Mucosa of stomach (tissue), 1 donor: Measurements from ENCODE around the gene ACAD8.

Experiments used
- H3K27me3 ChIP-seq: one replicate; pipeline ENCODE4 v1.7.0; 2013; ENCODE audit warnings: mild to moderate bottlenecking, low read length; ENCODE audit not compliant: control insufficient read depth, insufficient read depth
- H3K36me3 ChIP-seq: one replicate; pipeline ENCODE4 v1.7.0; 2013; ENCODE audit warnings: low read length; ENCODE audit not compliant: control insufficient read depth, insufficient read depth
- H3K4me1 ChIP-seq: one replicate; pipeline ENCODE4 v1.7.0; 2013; ENCODE audit warnings: mild to moderate bottlenecking, low read length; ENCODE audit not compliant: control insufficient read depth, insufficient read depth
- H3K4me3 ChIP-seq: one replicate; pipeline ENCODE4 v1.7.0; 2013; ENCODE audit warnings: low read length
- H3K9ac ChIP-seq: one replicate; pipeline ENCODE4 v1.7.0; 2013; ENCODE audit warnings: mild to moderate bottlenecking, low read length, moderate library complexity
- H3K9me3 ChIP-seq: one replicate; pipeline ENCODE4 v1.7.0; 2013; ENCODE audit warnings: mild to moderate bottlenecking, low read length, moderate library complexity; ENCODE audit not compliant: control insufficient read depth
- donor health status: Pancreatic carcinoma.

The ACAD8 gene

GRCh38 chr11:134288486-134288885 is 35.1 kb downstream of the ACAD8 start:
- no peaks in the 10 kb centered on the region for H3K36me3 ChIP-seq
- no peak overlapping the region for H3K9ac ChIP-seq
- H3K4me1 ChIP-seq, result no peaks in the 10 kb centered on the region
- H3K27me3 ChIP-seq, result no peaks in the 10 kb centered on the region
- H3K4me3 ChIP-seq, result no peak overlapping the region
- H3K9me3 ChIP-seq, result no peaks in the 10 kb centered on the region

GRCh38 chr11:134289167-134289566 is 35.8 kb downstream of the ACAD8 start:
- Histone ChIP-seq H3K9me3 (no peaks in the 10 kb centered on the region), H3K9ac (no peak overlapping the region), H3K27me3 (no peaks in the 10 kb centered on the region), H3K4me1 (no peaks in the 10 kb centered on the region), H3K36me3 (no peaks in the 10 kb centered on the region), H3K4me3 (no peak overlapping the region)

DNA sequence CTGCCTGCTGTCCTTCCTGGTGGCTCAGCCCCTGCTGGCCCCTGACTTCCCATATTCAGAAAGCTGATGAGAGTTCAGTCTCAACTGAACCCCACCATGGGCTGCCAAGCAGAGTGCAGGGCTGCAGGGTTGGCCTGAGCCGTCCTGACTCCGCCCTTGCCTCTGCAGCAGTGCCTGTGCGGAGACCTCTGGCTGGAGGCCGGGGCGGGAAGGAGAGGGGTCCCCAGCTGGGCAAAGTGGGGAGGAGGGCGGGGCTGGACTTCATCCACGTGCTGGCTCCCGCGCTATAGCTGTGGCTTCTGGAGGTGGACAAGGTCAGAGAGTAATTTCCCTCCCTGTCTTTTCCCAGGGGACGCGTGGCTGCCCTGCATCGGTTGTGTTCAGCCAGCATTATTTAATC is 36.4 kb downstream of the ACAD8 start:
- no peaks in the 10 kb centered on the region for H3K27me3 ChIP-seq
- H3K4me3 ChIP-seq, result no peak overlapping the region
- H3K9me3 ChIP-seq, result no peaks in the 10 kb centered on the region
- no peak overlapping the region for H3K9ac ChIP-seq
- no peaks in the 10 kb centered on the region for H3K36me3 ChIP-seq
- no peaks in the 10 kb centered on the region for H3K4me1 ChIP-seq

- H3K4me1 ChIP-seq, result no peaks in the 10 kb centered on the region
- no peaks in the 10 kb centered on the region for H3K36me3 ChIP-seq
- H3K9ac ChIP-seq, result no peak overlapping the region
- H3K27me3 ChIP-seq, result no peaks in the 10 kb centered on the region
- H3K9me3 ChIP-seq, result no peaks in the 10 kb centered on the region
- no peak overlapping the region for H3K4me3 ChIP-seq
Observed at GRCh38 chr11:134290646-134291045, 37.3 kb downstream of the ACAD8 start.

GRCh38 chr11:134291196-134291595 is 37.8 kb downstream of the ACAD8 start:
- Histone ChIP-seq H3K9ac (no peak overlapping the region), H3K36me3 (no peaks in the 10 kb centered on the region), H3K27me3 (no peaks in the 10 kb centered on the region), H3K4me1 (no peaks in the 10 kb centered on the region), H3K9me3 (no peaks in the 10 kb centered on the region), H3K4me3 (no peak overlapping the region)

DNA sequence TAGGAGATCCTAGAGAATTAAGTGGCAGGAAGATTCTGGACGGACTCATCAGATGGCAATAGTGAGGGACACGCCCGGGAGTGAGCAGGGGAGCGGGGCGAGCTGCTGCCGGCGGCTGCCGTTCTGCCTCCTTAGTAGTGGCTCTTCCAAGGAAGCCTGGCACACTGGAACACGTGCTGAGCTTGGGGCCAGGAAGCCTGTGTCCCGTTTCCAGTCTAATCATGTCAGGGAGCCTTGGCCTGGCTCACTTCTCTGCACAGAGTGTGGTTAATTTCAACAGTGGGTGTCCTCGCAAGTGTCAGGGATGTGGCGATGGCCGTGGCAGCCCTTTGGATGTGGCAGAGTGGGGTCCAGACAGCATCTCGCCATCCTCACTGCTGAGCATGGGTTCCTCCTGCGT is 39.3 kb downstream of the ACAD8 start:
- Histone ChIP-seq H3K9ac (no peak overlapping the region), H3K4me3 (no peak overlapping the region), H3K9me3 (no peaks in the 10 kb centered on the region), H3K36me3 (no peaks in the 10 kb centered on the region), H3K27me3 (no peaks in the 10 kb centered on the region), H3K4me1 (no peaks in the 10 kb centered on the region)

- H3K4me3 ChIP-seq, result no peak overlapping the region
- H3K9ac ChIP-seq, result no peak overlapping the region
- H3K4me1 ChIP-seq, result no peaks in the 10 kb centered on the region
- no peaks in the 10 kb centered on the region for H3K27me3 ChIP-seq
- no peaks in the 10 kb centered on the region for H3K9me3 ChIP-seq
- no peaks in the 10 kb centered on the region for H3K36me3 ChIP-seq
Observed at GRCh38 chr11:134293119-134294113, 40.0 kb downstream of the ACAD8 start.

GRCh38 chr11:134294664-134295063 is 41.3 kb downstream of the ACAD8 start:
- no peak overlapping the region for H3K4me3 ChIP-seq
- no peaks in the 10 kb centered on the region for H3K4me1 ChIP-seq
- no peaks in the 10 kb centered on the region for H3K27me3 ChIP-seq
- H3K9ac ChIP-seq, result no peak overlapping the region
- H3K36me3 ChIP-seq, result no peaks in the 10 kb centered on the region
- H3K9me3 ChIP-seq, result no peaks in the 10 kb centered on the region

- no peaks in the 10 kb centered on the region for H3K27me3 ChIP-seq
- no peaks in the 10 kb centered on the region for H3K9me3 ChIP-seq
- no peak overlapping the region for H3K4me3 ChIP-seq
- no peak overlapping the region for H3K9ac ChIP-seq
- no peaks in the 10 kb centered on the region for H3K4me1 ChIP-seq
- H3K36me3 ChIP-seq, result no peaks in the 10 kb centered on the region
Observed at GRCh38 chr11:134312223-134312622, 58.9 kb downstream of the ACAD8 start.

GRCh38 chr11:134312807-134313206 is 59.4 kb downstream of the ACAD8 start:
- H3K9me3 ChIP-seq, result no peaks in the 10 kb centered on the region
- H3K4me3 ChIP-seq, result no peak overlapping the region
- H3K4me1 ChIP-seq, result no peaks in the 10 kb centered on the region
- H3K36me3 ChIP-seq, result no peaks in the 10 kb centered on the region
- H3K27me3 ChIP-seq, result no peaks in the 10 kb centered on the region
- H3K9ac ChIP-seq, result no peak overlapping the region

DNA sequence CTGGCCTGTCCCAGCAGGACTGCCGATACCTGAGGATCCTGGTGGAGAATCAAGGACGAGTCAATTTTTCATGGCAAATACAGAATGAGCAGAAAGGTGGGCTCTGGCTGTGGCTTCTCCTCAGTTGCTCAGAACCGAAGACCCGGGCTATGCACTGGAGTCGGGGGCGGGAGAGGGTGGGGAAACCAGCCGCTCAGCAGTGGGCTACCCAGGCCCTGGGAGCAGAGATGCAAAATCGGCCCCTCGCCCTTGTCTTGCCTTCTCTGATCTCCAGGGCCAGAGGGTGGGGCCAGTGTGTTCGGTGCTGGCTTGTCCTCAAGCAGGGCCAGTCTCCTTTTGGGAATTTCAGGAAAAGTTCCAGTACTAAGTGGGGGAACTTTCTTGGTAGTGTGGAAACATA is 60.0 kb downstream of the ACAD8 start:
- Histone ChIP-seq H3K9ac (no peak overlapping the region), H3K4me1 (no peaks in the 10 kb centered on the region), H3K4me3 (no peak overlapping the region), H3K36me3 (no peaks in the 10 kb centered on the region), H3K27me3 (no peaks in the 10 kb centered on the region), H3K9me3 (no peaks in the 10 kb centered on the region)

DNA sequence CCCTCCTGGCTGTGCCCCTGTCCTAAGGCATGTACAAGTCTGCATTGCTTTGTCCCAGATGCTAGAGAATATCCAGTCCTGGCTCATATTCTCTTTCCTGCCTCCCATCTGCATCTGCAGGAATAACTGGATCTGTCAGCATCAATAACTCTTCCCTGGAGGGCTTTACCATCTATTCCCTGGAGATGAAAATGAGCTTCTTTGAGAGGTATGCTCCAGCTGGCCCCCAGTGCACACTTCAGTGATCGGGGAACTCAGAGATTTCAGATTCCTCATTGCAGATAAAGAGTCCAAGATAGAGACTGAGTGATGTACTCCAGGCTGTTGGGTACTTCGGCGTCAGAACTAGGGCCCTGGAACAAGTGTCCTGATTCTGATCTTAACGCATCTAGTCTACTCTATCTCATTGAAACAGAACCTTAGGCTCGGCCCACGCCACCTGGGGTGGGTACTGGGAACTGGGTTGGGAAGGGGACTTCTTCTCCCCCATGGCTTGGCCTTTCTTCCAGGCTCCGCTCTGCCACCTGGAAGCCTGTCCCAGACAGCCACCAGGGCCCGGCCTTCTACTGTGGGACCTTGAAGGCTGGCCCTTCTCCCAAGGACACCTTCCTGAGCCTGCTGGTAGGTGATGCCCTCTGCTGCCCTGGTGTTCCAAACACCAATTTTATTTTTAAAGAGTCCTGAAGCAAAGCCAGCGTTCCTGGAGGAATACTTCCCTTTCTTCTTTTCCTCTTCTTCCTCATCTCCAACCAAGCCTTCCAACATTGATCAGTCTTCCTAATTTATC is 60.6 kb downstream of the ACAD8 start:
- Histone ChIP-seq H3K27me3 (no peaks in the 10 kb centered on the region), H3K9me3 (no peaks in the 10 kb centered on the region), H3K4me3 (no peak overlapping the region)

More for the DNA sequence above, 60.6 kb downstream of the ACAD8 start:
- H3K9ac ChIP-seq, result no peak overlapping the region
- H3K4me1 ChIP-seq, result no peaks in the 10 kb centered on the region
- no peaks in the 10 kb centered on the region for H3K36me3 ChIP-seq
